Activated CD4-positive, alpha-beta T cell treated with anti-CD3 and anti-CD28 coated beads, Interleukin-2, amount 10 ng/mL, durations not matched to agents 7 days and 5 days (primary cell): Measurements from ENCODE around the gene DPP9. TPM values are rescaled to one million over a fixed set of nuclear protein-coding genes. Genes with fewer than 3 reads are reported as not detected.
"Not testable (repeated sequence)": the region's sequence is repeated elsewhere in the genome, so short reads cannot be mapped to it uniquely, and the experiment has no call there.

ENCODE experiments used
- CTCF ChIA-PET: fragments of 350-600 bp; sonication (Branson Sonifier 250); formaldehyde crosslinking; loops from one replicate; lab custom pipeline; 2021; ENCODE audit warnings: antibody characterized with exemption; lab: Charles Lee
- POLR2A ChIA-PET: fragments of 350-600 bp; sonication (Branson Sonifier 250); formaldehyde crosslinking; loops from one replicate; lab custom pipeline; 2021; ENCODE audit warnings: antibody characterized with exemption; lab: Charles Lee
- DNase-seq: peaks from one replicate; pipeline ENCODE4 v3.0.0-alpha.2; 2020
- H3K27ac Mint-ChIP-seq: one replicate; pipeline ENCODE4 v1.8.0; 2021; ENCODE audit warnings: mild to moderate bottlenecking, moderate library complexity, mixed read lengths
- H3K27me3 Mint-ChIP-seq: one replicate; pipeline ENCODE4 v1.8.0; 2021; ENCODE audit warnings: mixed read lengths
- H3K36me3 Mint-ChIP-seq: one replicate; pipeline ENCODE4 v1.8.0; 2021; ENCODE audit warnings: low read depth, mixed read lengths
- H3K4me1 Mint-ChIP-seq: one replicate; pipeline ENCODE4 v1.8.0; 2021; ENCODE audit warnings: mixed read lengths
- H3K4me3 Mint-ChIP-seq: one replicate; pipeline ENCODE4 v1.8.0; 2021; ENCODE audit warnings: mild to moderate bottlenecking, moderate library complexity, mixed read lengths
- H3K9me3 Mint-ChIP-seq: one replicate; pipeline ENCODE4 v1.8.0; 2021; ENCODE audit warnings: mixed read lengths
- total RNA-seq, 2 experiments: library from RNA; stranded (reverse); gene quantifications; one replicate each; pipeline ENCODE4 v1.2.3, GENCODE V29; 2021

The DPP9 gene
- total RNA-seq, 2 experiments from 2014 or later: 70.5 to 79.3 TPM

GRCh38 chr19:4715529-4716221, 8.0 kb downstream of the DPP9 start:
- H3K27me3 Mint-ChIP-seq: no peaks in the 10 kb centered on the region
- no peak overlapping the region for H3K27ac Mint-ChIP-seq
- no peak overlapping the region for H3K4me3 Mint-ChIP-seq
- H3K36me3 Mint-ChIP-seq: peaks cover 37% of the 10 kb centered on the region
- H3K4me1 Mint-ChIP-seq: peaks cover 12% of the 10 kb centered on the region
- ChIA-PET CTCF (no interaction called here), POLR2A (no interaction called here)
- no peaks in the 10 kb centered on the region for H3K9me3 Mint-ChIP-seq
- no peak for DNase-seq

GRCh38 chr19:4715178-4715528, 8.5 kb downstream of the DPP9 start:
- DNase-seq: not testable (repeated sequence)

GRCh38 chr19:4714016-4714415, 9.6 kb downstream of the DPP9 start:
- Mint-ChIP-seq H3K27me3 (no peaks in the 10 kb centered on the region), H3K9me3 (no peaks in the 10 kb centered on the region), H3K27ac (no peak overlapping the region), H3K4me3 (no peak overlapping the region), H3K36me3 (peaks cover 32% of the 10 kb centered on the region), H3K4me1 (peaks cover 12% of the 10 kb centered on the region)
- DNase-seq: no peak
- ChIA-PET CTCF (no interaction called here), POLR2A (no interaction called here)

More at GRCh38 chr19:4715178-4715528, 8.5 kb downstream of the DPP9 start:
- H3K27ac Mint-ChIP-seq, CTCF ChIA-PET, H3K4me3 Mint-ChIP-seq, POLR2A ChIA-PET, H3K4me1 Mint-ChIP-seq, H3K9me3 Mint-ChIP-seq, H3K27me3 Mint-ChIP-seq: not testable (repeated sequence)
- peaks cover 32% of the 10 kb centered on the region for H3K36me3 Mint-ChIP-seq

GRCh38 chr19:4713384-4713951, 10.2 kb downstream of the DPP9 start:
- peaks cover 28% of the 10 kb centered on the region for H3K36me3 Mint-ChIP-seq
- no peak overlapping the region for H3K27ac Mint-ChIP-seq
- H3K4me1 Mint-ChIP-seq: peaks cover 13% of the 10 kb centered on the region
- ChIA-PET CTCF (no interaction called here), POLR2A (no interaction called here)
- no peaks in the 10 kb centered on the region for H3K27me3 Mint-ChIP-seq
- no peaks in the 10 kb centered on the region for H3K9me3 Mint-ChIP-seq
- no peak for DNase-seq
- no peak overlapping the region for H3K4me3 Mint-ChIP-seq

- Mint-ChIP-seq H3K4me3 (no peak overlapping the region), H3K36me3 (peaks cover 29% of the 10 kb centered on the region), H3K9me3 (no peaks in the 10 kb centered on the region), H3K27ac (no peak overlapping the region), H3K4me1 (peaks cover 13% of the 10 kb centered on the region), H3K27me3 (no peaks in the 10 kb centered on the region)
- ChIA-PET CTCF (interaction anchor here (0.6 kb wide), 1 partner anchor 326 kb away, joined by 3 read pairs; no protein-coding TSS in a partner anchor), POLR2A (no interaction called here)
- DNase-seq: no peak
Measured at GRCh38 chr19:4712771-4713170, 10.9 kb downstream of the DPP9 start.

GRCh38 chr19:4711211-4711610, 12.4 kb downstream of the DPP9 start:
- CTCF ChIA-PET: interaction anchor here (1.1 kb wide), 1 partner anchor 54 kb away, joined by 3 read pairs; no protein-coding TSS in a partner anchor
- peaks cover 13% of the 10 kb centered on the region for H3K4me1 Mint-ChIP-seq
- H3K27me3 Mint-ChIP-seq: no peaks in the 10 kb centered on the region
- H3K27ac Mint-ChIP-seq: no peak overlapping the region
- H3K4me3 Mint-ChIP-seq: no peak overlapping the region
- POLR2A ChIA-PET: no interaction called here
- no peaks in the 10 kb centered on the region for H3K9me3 Mint-ChIP-seq
- peaks cover 21% of the 10 kb centered on the region for H3K36me3 Mint-ChIP-seq
- no peak for DNase-seq

GRCh38 chr19:4710281-4710600, 13.4 kb downstream of the DPP9 start:
- Mint-ChIP-seq H3K9me3 (no peaks in the 10 kb centered on the region), H3K4me3 (no peak overlapping the region), H3K36me3 (peaks cover 19% of the 10 kb centered on the region), H3K27ac (no peak overlapping the region), H3K27me3 (no peaks in the 10 kb centered on the region), H3K4me1 (peaks cover 13% of the 10 kb centered on the region)
- ChIA-PET CTCF (no interaction called here), POLR2A (no interaction called here)
- DNase-seq: no peak

GRCh38 chr19:4709440-4710280, 14.0 kb downstream of the DPP9 start:
- DNase-seq: no peak
- peaks cover 17% of the 10 kb centered on the region for H3K36me3 Mint-ChIP-seq
- POLR2A ChIA-PET: no interaction called here

GRCh38 chr19:4707956-4708650, 15.5 kb downstream of the DPP9 start:
- Mint-ChIP-seq H3K36me3 (peaks cover 17% of the 10 kb centered on the region), H3K4me3 (no peak overlapping the region), H3K9me3 (no peaks in the 10 kb centered on the region), H3K4me1 (peaks cover 13% of the 10 kb centered on the region), H3K27me3 (no peaks in the 10 kb centered on the region), H3K27ac (no peak overlapping the region)
- ChIA-PET CTCF (interaction anchor here (0.6 kb wide), 1 partner anchor 28 kb away, joined by 4 read pairs; no protein-coding TSS in a partner anchor), POLR2A (no interaction called here)
- no peak for DNase-seq

More at GRCh38 chr19:4709440-4710280, 14.0 kb downstream of the DPP9 start:
- CTCF ChIA-PET: no interaction called here
- peaks cover 13% of the 10 kb centered on the region for H3K4me1 Mint-ChIP-seq
- H3K9me3 Mint-ChIP-seq: no peaks in the 10 kb centered on the region
- H3K27ac Mint-ChIP-seq: no peak overlapping the region
- H3K27me3 Mint-ChIP-seq: no peaks in the 10 kb centered on the region
- H3K4me3 Mint-ChIP-seq: no peak overlapping the region

GRCh38 chr19:4707322-4707721, 16.3 kb downstream of the DPP9 start:
- Mint-ChIP-seq H3K9me3 (no peaks in the 10 kb centered on the region), H3K4me1 (peaks cover 13% of the 10 kb centered on the region), H3K27ac (no peak overlapping the region), H3K27me3 (no peaks in the 10 kb centered on the region), H3K4me3 (no peak overlapping the region), H3K36me3 (peaks cover 21% of the 10 kb centered on the region)
- POLR2A ChIA-PET: no interaction called here
- no peak for DNase-seq
- CTCF ChIA-PET: no interaction called here

- POLR2A ChIA-PET: no interaction called here
- no peaks in the 10 kb centered on the region for H3K9me3 Mint-ChIP-seq
- CTCF ChIA-PET: no interaction called here
- DNase-seq: no peak
- H3K27ac Mint-ChIP-seq: no peak overlapping the region
- peaks cover 28% of the 10 kb centered on the region for H3K36me3 Mint-ChIP-seq
- H3K27me3 Mint-ChIP-seq: no peaks in the 10 kb centered on the region
- H3K4me3 Mint-ChIP-seq: no peak overlapping the region
- H3K4me1 Mint-ChIP-seq: peaks cover 7% of the 10 kb centered on the region
Measured at GRCh38 chr19:4705413-4706131, 18.1 kb downstream of the DPP9 start.

- POLR2A ChIA-PET: interaction anchor here (0.6 kb wide), 1 partner anchor 1856 kb away, joined by 3 read pairs; no protein-coding TSS in a partner anchor
Measured at GRCh38 chr19:4704317-4704673, 19.3 kb downstream of the DPP9 start.

More at GRCh38 chr19:4704317-4704673, 19.3 kb downstream of the DPP9 start:
- H3K9me3 Mint-ChIP-seq: no peaks in the 10 kb centered on the region
- DNase-seq: no peak
- no peak overlapping the region for H3K4me3 Mint-ChIP-seq
- no peak overlapping the region for H3K27ac Mint-ChIP-seq
- CTCF ChIA-PET: no interaction called here
- H3K36me3 Mint-ChIP-seq: peaks cover 29% of the 10 kb centered on the region
- H3K27me3 Mint-ChIP-seq: no peaks in the 10 kb centered on the region
- peaks cover 4% of the 10 kb centered on the region for H3K4me1 Mint-ChIP-seq
